ENCODE results near the gene RTRAF.

RTRAF gene

GRCh38 chr14:51996148-51996746 lies 6.9 kb downstream of the RTRAF start:
- no peak for DNase-seq

DNA sequence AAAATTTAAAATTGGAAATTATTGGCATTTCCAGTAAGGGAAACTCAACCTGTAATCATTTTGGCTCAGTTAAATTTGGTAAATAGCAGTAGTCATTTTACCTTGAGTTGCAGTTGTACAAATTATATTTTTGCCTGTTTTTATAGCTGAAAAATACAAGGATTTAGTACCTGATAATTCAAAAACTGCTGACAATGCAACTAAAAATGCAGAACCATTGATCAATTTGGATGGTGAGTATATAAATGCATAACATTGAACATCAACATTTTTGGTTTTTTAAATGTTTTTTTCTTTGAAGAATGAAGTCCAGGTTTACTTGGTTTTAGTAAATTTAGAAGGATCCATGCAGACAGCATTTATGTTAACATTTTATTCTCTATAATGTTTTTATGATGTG lies 9.0 kb downstream of the RTRAF start:
- no peak for DNase-seq

DNA sequence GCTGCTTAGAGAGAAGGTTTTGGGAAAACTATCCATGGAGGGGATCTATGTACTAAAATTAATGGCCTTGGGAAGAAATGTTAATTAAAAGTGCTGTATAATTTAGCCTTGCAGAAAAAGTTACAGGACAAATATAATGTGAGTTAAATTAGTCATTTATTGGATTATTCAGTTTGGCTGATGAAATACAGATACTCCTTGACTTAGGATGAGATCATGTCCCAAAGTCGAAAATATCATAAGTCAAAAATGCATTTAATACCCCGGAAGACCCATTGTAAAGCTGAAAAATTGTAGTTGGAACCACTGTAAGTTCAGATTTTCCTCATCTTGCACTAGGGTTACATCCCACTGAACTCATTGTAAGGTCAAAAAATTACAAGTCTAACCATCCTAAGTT lies 9.7 kb downstream of the RTRAF start:
- no peak for DNase-seq

DNA sequence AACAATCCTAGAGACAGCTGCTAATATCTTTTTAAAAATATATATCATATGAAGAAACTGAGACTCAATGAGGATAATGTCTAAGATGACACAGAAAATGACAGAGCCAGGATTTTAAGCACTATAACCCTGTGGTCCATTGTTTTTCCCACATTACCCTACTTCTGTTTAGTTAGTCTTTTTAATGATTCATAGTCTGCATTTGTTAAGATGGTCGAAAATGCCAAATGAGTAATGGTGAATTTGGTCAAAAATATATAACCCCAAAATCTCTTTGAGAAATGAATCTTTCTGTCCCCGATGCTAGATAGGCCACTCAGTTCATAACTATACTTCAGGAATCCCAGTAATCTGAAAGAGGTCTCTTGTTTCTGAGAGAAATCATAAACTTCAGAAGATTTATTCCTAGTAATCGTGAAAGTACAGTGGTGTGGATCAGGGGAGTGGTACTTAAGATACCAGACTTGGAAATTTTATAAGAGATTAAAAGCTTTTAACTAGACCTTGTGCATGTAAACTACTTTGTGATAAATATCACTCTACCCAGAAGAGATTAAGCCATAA lies 10.8 kb downstream of the RTRAF start:
- DNase-seq, result no peak

- no peak for DNase-seq
Measured at GRCh38 chr14:52000696-52001095, 11.3 kb downstream of the RTRAF start.

- no peak for DNase-seq
Measured at GRCh38 chr14:52002542-52002941, 13.2 kb downstream of the RTRAF start.

GRCh38 chr14:52003324-52003723 lies 14.0 kb downstream of the RTRAF start:
- no peak for DNase-seq

DNA sequence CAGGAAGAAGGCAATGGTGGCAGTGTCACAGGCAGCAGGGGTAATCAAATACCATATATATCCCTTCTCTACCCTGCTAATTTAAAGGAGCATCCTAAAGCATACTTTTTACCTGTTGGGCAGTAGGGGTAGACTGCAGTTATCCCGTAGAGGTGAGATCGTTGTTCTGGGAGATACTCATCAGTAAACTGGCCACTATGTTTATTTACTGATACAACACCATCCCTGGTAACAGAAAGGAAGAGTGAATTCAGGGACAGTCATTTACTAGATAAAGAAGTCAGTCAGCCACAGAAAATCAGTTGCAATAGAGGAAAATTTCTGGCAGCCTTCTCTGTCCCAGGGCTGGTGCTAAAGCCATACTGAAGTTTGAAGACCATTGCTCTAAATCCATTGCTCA lies 16.3 kb downstream of the RTRAF start:
- DNase-seq, result no peak

DNA sequence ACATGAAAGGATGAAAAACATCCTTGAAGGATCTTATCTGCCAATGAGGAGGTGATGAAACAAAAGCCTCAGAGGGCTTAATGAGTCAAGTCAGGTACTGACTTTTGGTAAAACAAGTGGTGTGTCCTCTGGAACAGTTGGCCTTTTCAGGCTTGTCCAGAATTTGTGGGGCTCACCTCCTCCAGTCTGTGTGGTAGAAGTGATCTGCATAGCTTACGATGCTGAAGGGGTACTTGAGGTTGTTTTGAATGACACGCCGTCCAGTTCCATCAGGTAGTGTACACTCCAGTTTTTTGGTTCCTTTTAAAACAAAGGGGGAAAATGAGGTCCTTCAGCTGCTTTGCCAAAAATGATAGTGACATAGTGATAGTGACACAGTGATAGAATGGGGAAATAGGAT lies 17.0 kb downstream of the RTRAF start:
- DNase-seq, result no peak

- DNase-seq, result no peak
Measured at GRCh38 chr14:52007211-52007610, 17.9 kb downstream of the RTRAF start.

DNA sequence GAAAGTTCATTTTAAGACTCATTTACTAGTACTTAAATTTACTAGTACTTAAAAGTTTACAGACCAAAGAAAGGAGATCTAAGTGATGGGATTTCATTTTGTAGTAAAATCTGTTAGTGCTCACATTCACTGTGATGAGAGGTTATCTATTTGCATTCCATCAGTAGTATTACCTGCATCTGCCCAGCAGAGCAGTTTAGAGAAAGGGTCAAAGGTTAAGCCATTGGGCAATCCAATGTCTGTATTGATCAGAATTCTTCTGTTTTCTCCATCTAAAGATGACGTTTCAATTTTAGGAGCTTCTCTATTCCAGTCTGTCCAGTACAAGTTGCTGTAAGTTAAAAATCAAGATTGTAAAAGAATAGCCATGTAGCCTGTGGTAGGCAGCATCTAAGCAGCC lies 18.3 kb downstream of the RTRAF start:
- DNase-seq, result no peak

DNA sequence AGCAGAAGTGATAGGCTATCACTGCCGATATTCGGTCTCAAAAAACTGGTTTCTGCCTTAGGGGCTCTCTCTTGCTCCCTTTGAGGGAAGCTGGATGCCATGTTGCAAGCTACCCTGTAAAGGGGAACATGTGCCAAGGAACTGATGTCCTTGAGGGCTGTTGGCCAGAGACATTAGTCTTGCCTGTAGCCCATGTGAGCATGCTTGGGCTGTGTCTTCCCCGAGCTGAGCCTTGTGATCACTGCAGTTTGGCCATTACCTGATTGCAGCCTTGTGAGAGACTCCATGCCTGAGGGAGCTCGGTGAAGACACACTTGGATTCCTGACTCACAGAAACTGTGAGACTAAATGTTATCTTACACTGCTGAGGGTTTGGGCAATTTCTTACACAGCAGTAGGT lies 18.8 kb downstream of the RTRAF start:
- no peak for DNase-seq

DNA sequence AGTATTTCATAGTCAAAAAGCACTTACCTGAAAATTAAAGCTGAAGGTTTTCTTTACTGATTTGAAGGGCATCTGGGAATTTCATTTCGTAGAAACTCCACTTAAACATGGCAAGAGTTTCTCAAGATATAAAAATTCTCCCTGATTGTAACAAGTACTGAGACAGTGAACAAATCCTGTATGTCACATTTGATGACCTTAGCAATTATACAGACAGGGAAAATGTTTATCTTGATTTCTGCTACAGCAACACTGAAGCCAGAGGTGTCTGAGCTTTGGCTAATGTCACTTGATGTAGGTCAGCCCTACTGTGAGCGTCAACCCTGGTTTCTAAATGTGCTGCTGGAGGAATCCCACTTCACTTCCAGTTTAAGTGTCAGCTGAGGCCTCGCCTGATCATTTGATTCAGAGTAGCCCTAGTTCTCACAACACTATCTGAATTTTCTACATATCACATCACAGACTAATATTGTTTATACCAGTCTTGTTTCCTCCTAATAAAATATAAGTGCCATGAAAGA lies 20.9 kb downstream of the RTRAF start:
- DNase-seq, result no peak

- DNase-seq, result no peak
Measured at GRCh38 chr14:52011523-52011922, 22.2 kb downstream of the RTRAF start.

DNA sequence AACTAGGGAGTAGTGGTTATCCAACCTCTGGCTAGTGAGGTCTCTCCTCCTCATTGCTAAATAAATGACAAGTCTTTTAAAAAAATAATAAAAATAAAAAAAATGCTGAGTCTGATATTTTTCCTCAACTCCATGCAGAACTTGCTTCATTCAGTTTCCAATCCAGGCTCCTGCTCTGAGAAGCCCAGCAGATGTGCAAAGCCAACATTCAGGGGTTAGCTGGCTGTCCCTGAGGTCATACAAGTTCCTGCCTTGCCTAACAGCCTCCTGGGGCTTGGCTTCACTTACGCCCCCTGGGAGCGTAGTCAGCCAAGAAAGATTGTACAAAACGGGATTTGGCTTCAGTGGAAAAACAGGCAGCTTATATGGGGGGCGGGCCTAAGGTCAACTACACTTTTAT lies 23.3 kb downstream of the RTRAF start:
- no peak for DNase-seq

GRCh38 chr14:52013984-52014600 lies 24.7 kb downstream of the RTRAF start:
- no peak for DNase-seq

DNA sequence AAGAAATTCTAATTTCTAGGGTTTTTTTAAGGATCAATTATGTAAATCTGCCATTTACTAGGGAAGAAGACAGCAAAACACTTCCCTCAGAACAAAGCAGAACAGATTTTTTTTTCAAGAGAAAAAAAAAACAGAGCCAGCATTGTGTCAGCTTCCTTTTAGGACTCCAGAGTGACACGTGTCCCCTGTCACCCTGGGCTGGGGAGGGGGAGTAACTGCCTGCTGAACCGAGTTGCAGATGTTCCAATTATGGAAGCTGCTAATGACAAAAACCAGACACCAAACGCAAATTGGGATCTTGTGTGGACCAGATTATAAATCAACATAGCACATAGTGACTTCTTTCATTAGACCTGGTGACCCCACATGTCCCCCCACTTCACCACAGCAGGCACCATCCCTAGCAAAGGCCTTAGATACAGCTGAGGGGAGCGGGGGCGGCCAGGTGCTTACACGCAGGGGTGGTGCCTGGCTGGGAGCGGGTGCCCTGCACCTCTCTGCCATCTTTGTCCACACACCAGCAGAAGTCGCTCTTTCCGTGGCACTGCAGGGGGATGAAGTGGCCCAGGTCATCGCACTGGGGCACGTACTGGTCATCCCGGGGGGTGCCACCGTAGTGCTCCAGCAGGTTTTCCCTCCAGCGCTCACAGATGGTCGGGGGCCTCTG lies 25.4 kb downstream of the RTRAF start:
- DNase-seq, result no peak

GRCh38 chr14:52015411-52016030 lies 26.2 kb downstream of the RTRAF start:
- no peak for DNase-seq

DNA sequence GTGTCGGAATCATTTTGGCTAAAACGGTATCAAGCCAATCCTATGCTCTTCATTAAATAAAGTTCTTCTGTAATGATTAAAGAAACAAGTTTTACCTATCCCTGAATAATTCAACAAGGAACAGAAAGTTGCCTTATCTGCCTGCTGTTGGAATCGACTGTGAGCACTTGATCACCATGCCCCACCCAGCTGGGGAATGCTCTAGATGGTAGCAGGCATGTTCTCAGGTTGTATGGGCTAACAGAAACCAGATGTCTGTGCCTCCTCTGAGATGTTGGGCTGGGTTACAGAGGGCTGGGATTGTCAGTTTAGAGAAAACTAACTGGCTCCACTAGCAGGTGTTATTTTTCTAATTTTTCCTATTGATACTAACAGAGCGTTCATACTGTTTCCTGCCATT lies 28.9 kb downstream of the RTRAF start:
- no peak for DNase-seq

DNA sequence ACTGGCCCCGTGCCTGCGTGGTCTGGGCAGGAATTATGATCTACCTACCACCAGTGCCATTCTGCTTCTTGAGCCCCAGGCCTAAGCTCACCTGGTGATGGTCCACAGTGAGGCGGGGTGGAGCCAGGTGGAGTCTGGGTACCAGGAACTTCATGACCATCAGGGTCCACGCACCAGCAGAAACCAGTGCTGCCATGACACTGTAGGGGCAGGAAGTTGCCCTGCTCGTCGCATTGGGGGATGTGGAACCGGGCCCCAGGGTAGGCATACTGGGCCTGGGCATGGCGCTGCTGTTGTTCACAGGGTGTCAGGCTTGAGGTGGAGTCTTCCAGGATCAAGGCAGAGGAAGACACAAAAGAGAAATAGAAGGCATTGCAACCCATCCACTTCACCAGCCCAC lies 29.6 kb downstream of the RTRAF start:
- DNase-seq, result no peak

DNA sequence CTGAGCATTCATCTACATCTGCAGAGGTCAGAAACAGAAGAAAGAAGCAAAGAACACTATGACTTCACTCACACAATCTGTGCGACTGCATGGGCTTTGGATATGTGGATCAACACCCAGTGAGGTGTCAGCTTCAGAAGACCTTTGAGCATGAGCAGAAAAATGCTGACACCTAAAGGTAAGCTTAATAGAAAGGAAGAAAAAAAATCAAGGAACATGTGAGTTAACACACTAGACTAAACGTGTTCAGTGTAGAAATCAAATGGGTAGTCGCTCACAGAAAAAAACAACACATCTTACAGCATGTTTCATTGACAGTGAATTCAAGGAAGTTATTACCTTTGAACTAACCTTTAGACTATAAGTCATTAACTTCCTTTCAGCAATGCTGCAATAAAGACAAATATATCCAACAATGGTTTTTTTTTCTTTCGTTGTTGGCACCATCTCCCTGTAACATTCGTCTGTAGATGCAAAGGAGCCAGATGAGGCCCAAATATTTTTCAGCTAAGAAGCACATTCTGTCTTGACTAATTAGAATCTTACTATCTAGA lies 30.9 kb downstream of the RTRAF start:
- no peak for DNase-seq

GRCh38 chr14:52020866-52021717 lies 31.7 kb downstream of the RTRAF start:
- DNase-seq, result no peak

Data from activated naive CD4-positive, alpha-beta T cell (primary cell).